Measurements from ENCODE around the gene FLOT1. TPM values are rescaled to one million over a fixed set of nuclear protein-coding genes. Genes with fewer than 3 reads are reported as not detected.

Gene FLOT1
- total and polyA plus RNA-seq, 7 donors, result 113 to 224 (median 181) TPM

DNA sequence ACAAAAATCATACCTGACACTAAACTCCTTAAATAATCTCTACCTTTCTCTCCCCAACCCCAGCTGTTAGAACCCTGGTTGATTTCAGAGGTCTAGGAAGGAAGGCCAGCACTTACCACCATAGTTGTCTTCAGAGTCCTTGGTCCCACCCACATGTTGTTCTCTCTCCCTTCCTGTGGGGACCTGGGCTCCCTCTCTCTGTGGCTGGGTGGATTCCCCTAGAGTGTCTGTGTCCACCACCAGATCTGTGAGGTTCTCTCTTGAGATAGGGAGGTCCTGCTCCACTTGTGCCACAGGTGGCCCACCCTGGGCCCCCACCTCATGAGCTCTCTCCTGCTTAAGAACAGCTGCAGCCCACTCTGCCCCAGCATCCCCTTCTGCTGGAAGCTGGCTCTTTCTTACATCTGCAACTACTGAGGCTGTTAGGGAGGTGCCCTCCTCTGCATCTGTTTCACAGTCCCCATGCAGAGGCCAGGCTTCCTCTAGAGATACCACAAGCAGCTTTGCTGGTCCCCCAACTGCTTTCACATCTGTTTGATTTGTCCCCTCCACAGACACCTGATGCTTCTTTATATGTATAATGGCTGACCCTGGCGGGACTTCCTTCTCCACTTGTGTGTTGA, 30.6 kb downstream of the FLOT1 start:
- Histone ChIP-seq H3K9me3 (no peaks in the 10 kb centered on the region), H3K27ac (no peak overlapping the region), H3K4me3 (no peak overlapping the region), H3K36me3 (ENCODE audit: insufficient read depth in 1 of 2, low read depth in 1 of 2) (peaks cover 0 to 87% of the 10 kb centered on the region in 2 donors), H3K4me1 (peaks cover 9% of the 10 kb centered on the region), H3K27me3 (ENCODE audit: insufficient read depth in 3 of 3, low read length in 2 of 3) (no peaks in the 10 kb centered on the region)
- WGBS, 3 donors, result 82 to 94% (median 93%) methylated on average over 1 of the region's 1 CpG
- no peak for DNase-seq
- intact Hi-C loops (cut with DNase I), result loop anchor here in 1 of 2 donors (2.0 kb wide), 1 partner anchor 17 kb away; no protein-coding TSS in a partner anchor
- TF ChIP-seq, protein P1, sequence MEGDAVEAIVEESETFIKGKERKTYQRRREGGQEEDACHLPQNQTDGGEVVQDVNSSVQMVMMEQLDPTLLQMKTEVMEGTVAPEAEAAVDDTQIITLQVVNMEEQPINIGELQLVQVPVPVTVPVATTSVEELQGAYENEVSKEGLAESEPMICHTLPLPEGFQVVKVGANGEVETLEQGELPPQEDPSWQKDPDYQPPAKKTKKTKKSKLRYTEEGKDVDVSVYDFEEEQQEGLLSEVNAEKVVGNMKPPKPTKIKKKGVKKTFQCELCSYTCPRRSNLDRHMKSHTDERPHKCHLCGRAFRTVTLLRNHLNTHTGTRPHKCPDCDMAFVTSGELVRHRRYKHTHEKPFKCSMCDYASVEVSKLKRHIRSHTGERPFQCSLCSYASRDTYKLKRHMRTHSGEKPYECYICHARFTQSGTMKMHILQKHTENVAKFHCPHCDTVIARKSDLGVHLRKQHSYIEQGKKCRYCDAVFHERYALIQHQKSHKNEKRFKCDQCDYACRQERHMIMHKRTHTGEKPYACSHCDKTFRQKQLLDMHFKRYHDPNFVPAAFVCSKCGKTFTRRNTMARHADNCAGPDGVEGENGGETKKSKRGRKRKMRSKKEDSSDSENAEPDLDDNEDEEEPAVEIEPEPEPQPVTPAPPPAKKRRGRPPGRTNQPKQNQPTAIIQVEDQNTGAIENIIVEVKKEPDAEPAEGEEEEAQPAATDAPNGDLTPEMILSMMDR (IDR thresholded peaks at IDR 0.05), result no peak
- ATAC-seq, result no peak

DNA sequence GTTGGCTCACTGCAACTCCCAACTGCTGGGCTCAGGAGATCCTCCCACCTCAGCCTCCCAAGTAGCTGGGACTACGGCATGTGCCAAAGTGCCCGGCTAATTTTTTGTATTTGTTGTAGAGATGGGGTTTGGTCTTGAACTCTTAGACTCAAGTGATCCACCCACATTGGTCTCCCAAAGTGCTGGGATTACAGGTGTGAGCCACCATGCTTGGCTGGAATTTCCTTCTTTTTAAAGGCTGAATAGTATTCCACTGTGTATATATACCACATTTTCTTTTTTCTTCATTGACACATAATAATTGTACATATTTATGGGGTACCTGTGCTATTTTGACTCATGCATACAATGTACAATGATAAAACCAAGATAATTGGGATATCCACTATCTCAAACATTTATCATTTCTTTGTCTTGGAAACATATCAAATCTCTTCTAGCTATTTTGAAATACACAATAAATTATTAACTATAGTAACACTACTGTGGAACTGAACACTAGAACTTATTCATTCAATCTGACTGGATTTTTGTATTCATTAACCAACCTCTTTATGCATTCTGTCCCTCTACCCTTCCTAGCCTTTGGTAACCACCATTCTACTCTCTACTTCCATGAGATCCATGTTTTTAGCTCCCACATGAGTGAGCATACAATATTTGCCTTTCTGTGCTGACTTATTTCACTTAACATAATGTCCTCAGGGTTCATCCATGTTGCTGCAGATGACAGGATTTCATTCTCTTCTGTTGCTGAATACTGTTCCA, 33.2 kb downstream of the FLOT1 start:
- no peak overlapping the region for H3K27ac ChIP-seq
- no peaks in the 10 kb centered on the region for H3K27me3 ChIP-seq (ENCODE audit: insufficient read depth in 3 of 3, low read length in 2 of 3)
- no peak overlapping the region for H3K4me3 ChIP-seq
- no peak for ATAC-seq
- peaks cover 0 to 77% of the 10 kb centered on the region in 2 donors for H3K36me3 ChIP-seq (ENCODE audit: insufficient read depth in 1 of 2, low read depth in 1 of 2)
- no peaks in the 10 kb centered on the region for H3K4me1 ChIP-seq
- TF ChIP-seq, protein P1 (IDR thresholded peaks at IDR 0.05), result no peak
- 95 to 100% (median 98%) methylated on average over 2 of the region's 2 CpGs for WGBS, 3 donors
- intact Hi-C loops (cut with DNase I), result no loop called here
- H3K9me3 ChIP-seq, result no peaks in the 10 kb centered on the region
- DNase-seq, result no peak

DNA sequence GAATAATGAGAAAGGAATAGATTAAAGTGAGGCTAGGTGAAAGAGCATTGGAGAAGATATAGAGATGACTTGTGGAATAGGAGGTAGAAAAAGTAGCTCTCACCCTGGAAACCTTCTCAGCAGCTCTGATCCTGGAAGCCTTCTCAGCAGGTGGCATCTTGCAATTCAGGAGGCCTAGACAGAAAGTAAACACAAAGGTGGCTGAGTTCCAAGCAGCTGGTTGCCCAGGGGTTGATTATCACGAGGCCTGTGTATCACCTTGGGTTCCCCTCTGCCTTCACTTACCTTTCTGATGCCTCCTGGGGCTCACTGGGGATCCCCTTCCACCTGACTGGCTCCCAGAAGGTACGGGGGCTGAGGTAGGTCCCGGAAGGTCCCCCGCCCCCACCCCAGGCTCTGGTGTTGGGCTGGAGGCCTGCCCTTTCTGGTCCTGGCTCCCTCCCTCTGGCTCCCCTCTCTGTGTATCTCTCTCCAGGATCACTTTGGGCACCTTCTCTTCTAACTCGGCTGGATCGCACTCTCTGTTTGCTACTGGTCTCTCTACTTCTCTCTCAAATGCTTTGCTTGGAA, 35.1 kb downstream of the FLOT1 start:
- no peak overlapping the region for H3K4me3 ChIP-seq
- TF ChIP-seq, protein P1 (IDR thresholded peaks at IDR 0.05), result no peak
- no peaks in the 10 kb centered on the region for H3K9me3 ChIP-seq
- H3K4me1 ChIP-seq, result no peaks in the 10 kb centered on the region
- peaks cover 0 to 76% of the 10 kb centered on the region in 2 donors for H3K36me3 ChIP-seq (ENCODE audit: insufficient read depth in 1 of 2, low read depth in 1 of 2)
- intact Hi-C loops (cut with DNase I), result no loop called here
- H3K27me3 ChIP-seq (ENCODE audit: insufficient read depth in 3 of 3, low read length in 2 of 3), result no peaks in the 10 kb centered on the region
- WGBS, 3 donors, result 58 to 72% (median 68%) methylated on average over 6 of the region's 6 CpGs
- ATAC-seq (no peak), DNase-seq (no peak)
- H3K27ac ChIP-seq, result no peak overlapping the region

- 44 to 59% (median 50%) methylated on average over 4 of the region's 4 CpGs for WGBS, 3 donors
- Histone ChIP-seq H3K27ac (no peak overlapping the region), H3K9me3 (no peaks in the 10 kb centered on the region), H3K4me1 (no peaks in the 10 kb centered on the region), H3K27me3 (ENCODE audit: insufficient read depth in 3 of 3, low read length in 2 of 3) (no peaks in the 10 kb centered on the region), H3K36me3 (ENCODE audit: insufficient read depth in 1 of 2, low read depth in 1 of 2) (peaks cover 0 to 74% of the 10 kb centered on the region in 2 donors), H3K4me3 (no peak overlapping the region)
- TF ChIP-seq, protein P1 (IDR thresholded peaks at IDR 0.05), result no peak
- peak; percentile 64 to 94 (median 86) for ATAC-seq
- intact Hi-C loops (cut with DNase I), result no loop called here
- no peak for DNase-seq
Measured at GRCh38 chr6:30705620-30706019, 36.9 kb downstream of the FLOT1 start.
